Right lobe of liver (tissue), 6 donors: ENCODE measurements around the gene HOXA9. TPM values are rescaled to one million over a fixed set of nuclear protein-coding genes. Genes with fewer than 3 reads are reported as not detected.

Source experiments
- ATAC-seq, 4 donors: fragments of 200-7000 bp; cut with Tn5 transposase; one replicate each; pipeline ENCODE4 v1.9.1; 2020; ENCODE audit warnings: mild to moderate bottlenecking in 4 of 4, moderate library complexity in 4 of 4
- DNase-seq, 3 donors: peaks; one replicate each; pipeline ENCODE4 v3.0.0-alpha.2; 2020
- H3K27ac ChIP-seq, 3 donors: fragments of 200-600 bp; one replicate each; pipeline ENCODE4 v1.8.0; 2022
- H3K27me3 ChIP-seq, 2 donors: fragments of 200-600 bp; one replicate each; pipeline ENCODE4 v1.8.0; 2022
- H3K36me3 ChIP-seq, 4 donors: fragments of 200-600 bp; sonication (generic) in 1 of 4; one replicate each; pipeline versions ENCODE4 v1.5.1 to v1.8.0; 2017 to 2022; ENCODE audit warnings: control low read depth in 1 of 4
- H3K4me1 ChIP-seq, 4 donors: fragments of 200-600 bp; sonication (generic) in 1 of 4; one replicate each; pipeline versions ENCODE4 v1.5.1 to v1.8.0; 2017 to 2022; ENCODE audit warnings: control low read depth in 1 of 4
- H3K4me3 ChIP-seq, 3 donors: fragments of 200-600 bp; one replicate each; pipeline ENCODE4 v1.8.0; 2022
- H3K9me3 ChIP-seq, 4 donors: fragments of 200-600 bp; sonication (generic) in 1 of 4; one replicate each; pipeline versions ENCODE4 v1.5.1 to v1.8.0; 2017 to 2022; ENCODE audit warnings: control low read depth in 1 of 4
- CTCF ChIP-seq, 4 donors: fragments of 200-600 bp in 3 of 4; fragments of 450-650 bp in 1 of 4; IDR thresholded peaks; one replicate each; pipeline versions ENCODE4 v1.5.1 to v1.8.0; 2016 to 2022; ENCODE audit warnings: antibody characterized with exemption in 4 of 4, mild to moderate bottlenecking in 2 of 4
- POLR2A ChIP-seq: fragments of 450-650 bp; IDR thresholded peaks from one replicate; pipeline ENCODE4 v1.6.1; 2017; ENCODE audit warnings: antibody characterized with exemption, mild to moderate bottlenecking
- WGBS: methylation state at CpG from one replicate; pipeline ENCODE4 v1.1.6; 2018; ENCODE audit warnings: low coverage, low lambda C conversion rate; ENCODE audit not compliant: insufficient coverage; ENCODE audit errors: missing lambda C conversion rate; 5-methylcytosine and 5-hydroxymethylcytosine counted together
- intact Hi-C, 2 donors: fragments of 100-400 bp; cut with DNase I; formaldehyde crosslinking; loops; one replicate each; pipeline versions ENCODE4 v1.11.2 to v1.14.1; 2022
- total RNA-seq, 6 experiments: library from RNA; depleted of rRNA in 2 of 6; stranded (reverse); fragments of >200 nt in 2 of 6; fragmentation: NEBNext Ultra II Directional in 3 of 6; extraction: Animal tissue kit (Norgen Biotek cat#: 25700) in 3 of 6; gene quantifications; one replicate each; pipeline versions ENCODE4 v1.1.0 to v1.2.4, GENCODE V29; 2016 to 2023
- donor health status: DM: no; HTN: yes; CAD: no.
- donor health status: DM: no; HTN: no; CAD: no.
- donor health status: DM: no; HTN: no; CAD: no.
- donor health status: DM: no; HTN: yes; CAD: no.
- donor health status: DM: no; HTN: yes; CAD: no.

Gene HOXA9
- total RNA-seq, 6 experiments from 2014 or later: 0.09 TPM; not detected in 5

- H3K9me3 ChIP-seq: no peaks in the 10 kb centered on the region
- peaks cover 0 to under 1% (median 0%) of the 10 kb centered on the region in 4 donors for H3K4me1 ChIP-seq
- H3K4me3 ChIP-seq: no peak overlapping the region
- no peaks in the 10 kb centered on the region for H3K36me3 ChIP-seq
- DNase-seq (peak in 1 of 3 donors; percentile 7), ATAC-seq (no peak)
- no peak overlapping the region for H3K27ac ChIP-seq
- 18% methylated on average over 4 of the region's 4 CpGs for WGBS
- peaks cover 41 to 96% of the 10 kb centered on the region in 2 donors for H3K27me3 ChIP-seq
- intact Hi-C loops: loop anchor here in 1 of 2 donors (10.0 kb wide), 1 partner anchor 73 kb away; the partner anchor contains the start of gene HOXA1
- no peak for TF ChIP-seq POLR2A
- TF ChIP-seq CTCF (IDR thresholded peaks at IDR 0.05): no peak
These were observed 2.6 kb upstream of the HOXA9 start for GRCh38 chr7:27167916-27168264.

GRCh38 chr7:27166531-27167505, 1.5 kb upstream of the HOXA9 start:
- no peaks in the 10 kb centered on the region for H3K9me3 ChIP-seq
- no peak overlapping the region for H3K27ac ChIP-seq
- no peaks in the 10 kb centered on the region for H3K36me3 ChIP-seq
- TF ChIP-seq CTCF (IDR thresholded peaks at IDR 0.05) (no peak), POLR2A (no peak)
- intact Hi-C loops: loop anchor here in 1 of 2 donors (10.0 kb wide), 1 partner anchor 72 kb away; the partner anchor contains the start of gene HOXA1
- ATAC-seq (no peak), DNase-seq (peak in 1 of 3 donors; percentile 54)
- peaks cover 35 to 85% of the 10 kb centered on the region in 2 donors for H3K27me3 ChIP-seq
- H3K4me1 ChIP-seq: no peaks in the 10 kb centered on the region
- no peak overlapping the region for H3K4me3 ChIP-seq
- 6% methylated on average over 35 of the region's 50 CpGs for WGBS

GRCh38 chr7:27165996-27166530, 726 bp upstream of the HOXA9 start:
- ATAC-seq (no peak), DNase-seq (peak in 1 of 3 donors; percentile 52)
- intact Hi-C loops: loop anchor here in 1 of 2 donors (10.0 kb wide), 1 partner anchor 71 kb away; the partner anchor contains the start of gene HOXA1
- no peaks in the 10 kb centered on the region for H3K9me3 ChIP-seq
- peaks cover 0 to 3% (median 0%) of the 10 kb centered on the region in 4 donors for H3K4me1 ChIP-seq
- peaks cover 34 to 77% of the 10 kb centered on the region in 2 donors for H3K27me3 ChIP-seq
- TF ChIP-seq POLR2A: no peak
- TF ChIP-seq CTCF (IDR thresholded peaks at IDR 0.05): no peak
- no peak overlapping the region for H3K4me3 ChIP-seq
- no peak overlapping the region for H3K27ac ChIP-seq
- no peaks in the 10 kb centered on the region for H3K36me3 ChIP-seq
- WGBS: 10% methylated on average over 23 of the region's 46 CpGs

GRCh38 chr7:27164367-27165088, 809 bp downstream of the HOXA9 start:
- Histone ChIP-seq H3K4me1 (peaks cover 0 to 15% (median 3%) of the 10 kb centered on the region in 4 donors), H3K36me3 (no peaks in the 10 kb centered on the region), H3K27ac (no peak overlapping the region), H3K9me3 (no peaks in the 10 kb centered on the region), H3K4me3 (peak overlapping the region in 1 of 3 donors; percentile 17), H3K27me3 (peaks cover 21 to 64% of the 10 kb centered on the region in 2 donors)
- intact Hi-C loops: loop anchor here in 1 of 2 donors (10.0 kb wide), 1 partner anchor 70 kb away; the partner anchor contains the start of gene HOXA1
- TF ChIP-seq POLR2A (no peak), CTCF (IDR thresholded peaks at IDR 0.05) (no peak)
- 6% methylated on average over 10 of the region's 47 CpGs for WGBS
- DNase-seq (peak in 1 of 3 donors; percentile 55), ATAC-seq (no peak)
